GM21360 (cell line): ENCODE data around the gene CPA5.
"Not testable (repeated sequence)": the region's sequence is repeated elsewhere in the genome, so short reads cannot be mapped to it uniquely, and the experiment has no call there.

Experiments
- ATAC-seq: cut with Tn5 transposase; IDR thresholded peaks from one replicate; pipeline ENCODE4 v1.9.1; 2021; ENCODE audit warnings: mild to moderate bottlenecking, moderate library complexity; ENCODE audit not compliant: unreplicated experiment

Gene CPA5

GRCh38 chr7:130374507-130374906 is 29.9 kb downstream of the CPA5 start:
- ATAC-seq: no peak

- not testable (repeated sequence) for ATAC-seq
These were observed 31.8 kb downstream of the CPA5 start for GRCh38 chr7:130376461-130376860.

- ATAC-seq: no peak
These were observed 32.6 kb downstream of the CPA5 start for GRCh38 chr7:130377178-130377577.

- ATAC-seq: no peak
These were observed 34.4 kb downstream of the CPA5 start for GRCh38 chr7:130379019-130379418.

GRCh38 chr7:130379532-130379920 is 34.9 kb downstream of the CPA5 start:
- ATAC-seq: no peak

GRCh38 chr7:130379921-130380860 is 35.6 kb downstream of the CPA5 start, which contains the start of gene CPA1:
TSS of gene CPA1 (plus strand) at chr7:130380494. CDS start at chr7:130380521, 27 bp downstream.
- no peak for ATAC-seq

- ATAC-seq: no peak
These were observed 36.3 kb downstream of the CPA5 start for GRCh38 chr7:130380861-130381455.

- no peak for ATAC-seq
These were observed 37.1 kb downstream of the CPA5 start for GRCh38 chr7:130381468-130382312.

- no peak for ATAC-seq
These were observed 38.8 kb downstream of the CPA5 start for GRCh38 chr7:130383187-130383980.

GRCh38 chr7:130384371-130384801 is 39.8 kb downstream of the CPA5 start:
- no peak for ATAC-seq

- ATAC-seq: no peak
These were observed 40.4 kb downstream of the CPA5 start for GRCh38 chr7:130384841-130385599.

GRCh38 chr7:130385600-130386066 is 41.0 kb downstream of the CPA5 start:
- ATAC-seq: no peak

- ATAC-seq: no peak
These were observed 42.3 kb downstream of the CPA5 start for GRCh38 chr7:130386876-130387275.

- ATAC-seq: no peak
These were observed 42.7 kb downstream of the CPA5 start for GRCh38 chr7:130387306-130387627.

GRCh38 chr7:130387628-130388403 is 43.2 kb downstream of the CPA5 start:
- no peak for ATAC-seq

- no peak for ATAC-seq
These were observed 44.1 kb downstream of the CPA5 start for GRCh38 chr7:130388671-130389070.

GRCh38 chr7:130390486-130390885 is 45.9 kb downstream of the CPA5 start:
- ATAC-seq: no peak

GRCh38 chr7:130393101-130393561 is 48.5 kb downstream of the CPA5 start:
- no peak for ATAC-seq
